IPS-20b (cell line): ENCODE measurements around the gene DOCK8.

ENCODE experiments used
- H3K27ac ChIP-seq: one replicate; pipeline ENCODE4 v1.5.1; 2013; ENCODE audit warnings: low read length
- H3K27me3 ChIP-seq: 2 replicates; pipeline ENCODE4 v1.6.1; 2013; ENCODE audit warnings: mild to moderate bottlenecking, low read length, inconsistent platforms; ENCODE audit not compliant: insufficient read depth
- H3K36me3 ChIP-seq: 2 replicates; pipeline ENCODE4 v1.6.1; 2013; ENCODE audit warnings: low read depth, mild to moderate bottlenecking, inconsistent platforms, low read length, moderate library complexity; ENCODE audit not compliant: insufficient read depth
- H3K4me1 ChIP-seq: 2 replicates; pipeline ENCODE4 v1.6.1; 2013; ENCODE audit warnings: mild to moderate bottlenecking, control low read depth, inconsistent platforms, low read length, moderate library complexity; ENCODE audit not compliant: insufficient read depth
- H3K4me3 ChIP-seq: 2 replicates; pipeline ENCODE4 v1.5.1; 2013; ENCODE audit warnings: mild to moderate bottlenecking, low read length, inconsistent platforms
- H3K9ac ChIP-seq: 2 replicates; pipeline ENCODE4 v1.6.1; 2013; ENCODE audit warnings: low read depth, mild to moderate bottlenecking, inconsistent platforms, low read length, moderate library complexity
- H3K9me3 ChIP-seq: 2 replicates; pipeline ENCODE4 v1.6.1; 2013; ENCODE audit warnings: mild to moderate bottlenecking, low read depth, low read length, inconsistent platforms; ENCODE audit not compliant: insufficient read depth

DOCK8 gene

GRCh38 chr9:441126-441525 lies 226.5 kb downstream of the DOCK8 start:
- no peak overlapping the region for H3K4me3 ChIP-seq
- H3K27ac ChIP-seq, result no peak overlapping the region
- H3K9ac ChIP-seq, result no peak overlapping the region
- 0 out of 2 replicates have a peak, but pooled peaks cover 5% of the 10 kb centered on the region for H3K4me1 ChIP-seq
- H3K36me3 ChIP-seq, result no peaks in the 10 kb centered on the region
- H3K9me3 ChIP-seq, result no peaks in the 10 kb centered on the region; the same call in 1 of the 2 replicates
- H3K27me3 ChIP-seq, result no peaks in the 10 kb centered on the region

DNA sequence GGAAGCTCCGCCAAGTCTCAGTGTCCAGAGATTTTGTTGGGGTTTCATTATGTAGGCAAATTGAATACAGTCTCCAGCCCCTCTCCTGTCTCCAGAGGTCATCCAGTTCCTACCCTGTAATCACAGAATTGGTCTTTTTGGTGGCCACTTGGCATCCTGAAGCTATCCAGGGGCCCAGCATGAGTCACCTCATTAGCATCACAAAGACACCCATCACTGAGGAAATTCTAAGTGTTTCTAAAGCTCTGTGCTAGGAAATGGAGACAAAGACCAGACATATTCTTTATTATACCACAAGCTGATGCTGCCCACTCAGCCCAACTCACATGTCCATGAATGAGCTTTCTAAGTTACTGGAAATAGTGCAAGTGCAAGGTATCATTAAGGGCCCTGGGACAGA lies 229.9 kb downstream of the DOCK8 start:
- no peaks in the 10 kb centered on the region; the same call in 1 of the 2 replicates for H3K9me3 ChIP-seq
- H3K4me1 ChIP-seq, result 0 out of 2 replicates have a peak, but pooled peaks cover 5% of the 10 kb centered on the region
- H3K27me3 ChIP-seq, result no peaks in the 10 kb centered on the region
- H3K9ac ChIP-seq, result no peak overlapping the region
- H3K4me3 ChIP-seq, result no peak overlapping the region
- H3K27ac ChIP-seq, result no peak overlapping the region
- H3K36me3 ChIP-seq, result no peaks in the 10 kb centered on the region

DNA sequence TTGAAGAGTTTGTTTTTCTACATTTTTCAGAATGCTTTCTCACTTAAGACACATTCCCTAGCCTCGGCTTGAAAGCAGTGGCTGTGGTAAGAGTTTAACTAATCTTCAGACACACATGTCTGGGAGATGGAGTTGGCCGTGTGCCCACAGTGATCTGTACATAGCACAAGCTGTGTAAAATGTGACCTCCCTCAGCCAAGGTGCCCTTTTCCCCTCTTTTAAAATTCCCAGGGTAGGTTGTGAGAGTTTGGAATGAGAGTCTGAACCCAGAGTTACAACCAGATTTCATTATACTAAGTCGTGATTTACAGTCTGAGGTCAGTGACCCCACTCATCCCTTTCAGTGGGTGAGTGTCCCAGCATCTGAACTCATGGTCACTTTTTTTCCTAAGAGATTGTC lies 230.4 kb downstream of the DOCK8 start:
- H3K9ac ChIP-seq, result no peak overlapping the region
- H3K4me1 ChIP-seq, result 0 out of 2 replicates have a peak, but pooled peaks cover 5% of the 10 kb centered on the region
- no peak overlapping the region for H3K27ac ChIP-seq
- H3K27me3 ChIP-seq, result no peaks in the 10 kb centered on the region
- H3K36me3 ChIP-seq, result no peaks in the 10 kb centered on the region
- H3K9me3 ChIP-seq, result no peaks in the 10 kb centered on the region; the same call in 1 of the 2 replicates
- no peak overlapping the region for H3K4me3 ChIP-seq

DNA sequence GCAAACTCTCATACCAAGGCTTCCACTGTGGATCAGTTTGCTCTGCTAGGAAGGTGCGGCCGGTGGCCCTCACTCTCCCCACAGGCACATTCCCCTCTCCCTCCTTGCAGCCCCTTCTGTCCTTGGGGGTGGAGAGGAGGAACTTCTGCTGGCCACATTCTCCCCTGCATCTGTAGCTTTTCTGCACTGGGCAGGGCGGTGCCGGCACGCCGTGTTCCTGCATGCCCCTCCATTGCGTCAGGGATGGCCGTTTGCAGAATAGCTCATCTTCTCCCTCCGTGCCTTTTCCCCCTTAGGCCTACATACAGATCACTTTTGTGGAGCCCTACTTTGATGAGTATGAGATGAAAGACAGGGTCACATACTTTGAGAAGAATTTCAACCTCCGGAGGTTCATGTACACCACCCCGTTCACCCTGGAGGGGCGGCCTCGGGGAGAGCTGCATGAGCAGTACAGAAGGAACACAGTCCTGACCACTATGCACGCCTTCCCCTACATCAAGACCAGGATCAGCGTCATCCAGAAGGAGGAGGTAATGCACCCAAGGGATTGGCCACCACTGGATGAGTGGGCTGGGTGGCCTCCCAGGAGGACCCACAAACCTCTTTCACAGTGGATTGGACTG lies 231.5 kb downstream of the DOCK8 start:
- no peaks in the 10 kb centered on the region for H3K27me3 ChIP-seq
- H3K36me3 ChIP-seq, result no peaks in the 10 kb centered on the region
- H3K27ac ChIP-seq, result no peak overlapping the region
- H3K9ac ChIP-seq, result no peak overlapping the region
- H3K9me3 ChIP-seq, result no peaks in the 10 kb centered on the region; the same call in 1 of the 2 replicates
- H3K4me1 ChIP-seq, result 0 out of 2 replicates have a peak, but pooled peaks cover 5% of the 10 kb centered on the region
- H3K4me3 ChIP-seq, result no peak overlapping the region

DNA sequence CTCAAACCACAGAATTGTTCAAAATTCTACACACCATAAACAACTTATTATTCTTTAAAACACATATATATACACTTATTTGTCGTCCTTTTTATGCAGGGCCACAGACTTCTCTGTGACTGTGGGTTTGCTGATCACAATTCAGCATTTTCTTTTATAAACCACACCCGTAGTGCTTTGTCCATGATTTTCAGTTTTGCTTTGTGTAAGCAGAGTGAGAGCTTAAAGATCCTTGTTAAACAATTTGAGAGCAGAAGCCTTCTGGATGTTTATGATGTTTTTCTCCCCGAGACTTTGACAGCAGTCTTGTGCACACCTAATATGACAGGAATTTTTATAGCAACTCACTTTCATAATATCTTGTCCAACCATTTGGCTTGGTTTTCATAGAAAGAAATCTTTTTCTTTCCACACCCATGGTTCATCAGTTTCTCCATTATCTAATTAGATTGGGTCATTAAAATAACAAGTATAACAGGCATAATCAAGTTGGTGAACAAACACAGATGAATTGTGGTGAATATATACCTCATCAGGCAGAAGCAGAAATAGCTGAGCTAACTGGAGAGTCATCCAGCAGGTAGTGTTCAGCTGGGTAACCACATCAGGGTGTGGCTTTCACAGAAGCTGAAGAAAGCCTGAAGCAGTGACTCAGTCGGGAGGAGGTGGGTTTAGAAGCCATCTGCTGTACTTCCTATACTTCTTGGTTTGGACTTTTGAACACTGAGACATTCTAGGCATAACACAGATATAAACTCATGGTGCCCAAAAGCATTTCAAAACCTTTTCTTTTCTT lies 232.8 kb downstream of the DOCK8 start:
- H3K36me3 ChIP-seq, result no peaks in the 10 kb centered on the region
- H3K9ac ChIP-seq, result no peak overlapping the region
- no peaks in the 10 kb centered on the region; the same call in 1 of the 2 replicates for H3K9me3 ChIP-seq
- H3K27me3 ChIP-seq, result no peaks in the 10 kb centered on the region
- H3K4me1 ChIP-seq, result 0 out of 2 replicates have a peak, but pooled peaks cover 5% of the 10 kb centered on the region
- H3K4me3 ChIP-seq, result no peak overlapping the region
- H3K27ac ChIP-seq, result no peak overlapping the region

GRCh38 chr9:450057-450456 lies 235.4 kb downstream of the DOCK8 start:
- Histone ChIP-seq H3K4me1 (0 out of 2 replicates have a peak, but pooled peaks cover under 1% of the 10 kb centered on the region), H3K36me3 (no peaks in the 10 kb centered on the region), H3K4me3 (no peak overlapping the region), H3K9me3 (no peaks in the 10 kb centered on the region), H3K9ac (no peak overlapping the region), H3K27ac (no peak overlapping the region), H3K27me3 (no peaks in the 10 kb centered on the region)

- no peaks in the 10 kb centered on the region for H3K36me3 ChIP-seq
- H3K4me1 ChIP-seq, result no peaks in the 10 kb centered on the region
- H3K9ac ChIP-seq, result no peak overlapping the region
- H3K27me3 ChIP-seq, result no peaks in the 10 kb centered on the region
- no peaks in the 10 kb centered on the region for H3K9me3 ChIP-seq
- H3K4me3 ChIP-seq, result no peak overlapping the region
- H3K27ac ChIP-seq, result no peak overlapping the region
These were observed 235.9 kb downstream of the DOCK8 start for GRCh38 chr9:450561-450960.

DNA sequence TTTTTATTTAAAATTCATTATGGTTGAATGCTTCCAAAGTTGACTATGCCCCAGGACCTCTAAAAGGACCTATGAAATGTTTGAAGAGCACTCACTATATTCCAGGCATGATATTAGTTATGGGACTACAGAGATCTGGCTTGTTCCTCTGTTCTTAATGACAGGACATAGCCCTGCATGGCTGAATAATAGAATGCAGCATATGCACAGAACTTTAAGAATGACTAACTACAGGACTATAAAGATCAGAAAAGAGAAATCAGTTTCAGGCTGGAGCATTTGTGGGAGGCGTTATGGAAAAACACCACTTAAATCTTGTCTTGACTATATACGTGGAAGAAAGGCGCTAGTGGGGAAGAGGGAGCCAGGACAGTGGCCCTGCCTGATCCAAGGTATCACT lies 239.2 kb downstream of the DOCK8 start:
- Histone ChIP-seq H3K9ac (no peak overlapping the region), H3K9me3 (no peaks in the 10 kb centered on the region), H3K36me3 (no peaks in the 10 kb centered on the region), H3K27me3 (no peaks in the 10 kb centered on the region), H3K4me3 (no peak overlapping the region), H3K4me1 (no peaks in the 10 kb centered on the region), H3K27ac (no peak overlapping the region)

GRCh38 chr9:456365-456764 lies 241.7 kb downstream of the DOCK8 start:
- H3K27me3 ChIP-seq, result no peaks in the 10 kb centered on the region
- no peak overlapping the region for H3K27ac ChIP-seq
- no peaks in the 10 kb centered on the region for H3K9me3 ChIP-seq

DNA sequence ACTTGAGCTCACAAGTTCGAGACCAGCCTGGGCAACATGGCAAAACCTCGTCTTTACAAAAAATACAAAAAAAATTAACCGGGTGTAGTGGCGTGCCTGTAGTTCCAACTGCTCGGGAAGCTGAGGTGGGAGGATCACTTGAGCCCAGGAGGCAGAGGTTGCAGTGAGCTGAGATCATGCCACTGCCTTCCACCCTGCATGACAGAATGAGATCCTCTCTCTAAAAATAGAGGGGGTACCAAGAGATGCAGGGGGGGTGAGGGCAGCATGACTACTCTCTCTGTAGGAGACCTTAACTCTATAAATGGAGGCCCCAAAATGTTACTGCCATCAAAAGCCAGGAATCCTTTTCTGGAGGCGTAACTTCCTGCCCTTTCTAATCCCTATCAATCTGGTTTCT lies 243.9 kb downstream of the DOCK8 start:
- H3K36me3 ChIP-seq, result no peaks in the 10 kb centered on the region
- H3K27me3 ChIP-seq, result no peaks in the 10 kb centered on the region
- no peak overlapping the region for H3K27ac ChIP-seq
- H3K4me1 ChIP-seq, result peaks cover 3% of the 10 kb centered on the region; the same call in 1 of the 2 replicates
- no peak overlapping the region for H3K9ac ChIP-seq
- H3K9me3 ChIP-seq, result no peaks in the 10 kb centered on the region
- no peak overlapping the region for H3K4me3 ChIP-seq

More at GRCh38 chr9:456365-456764, 241.7 kb downstream of the DOCK8 start:
- Histone ChIP-seq H3K4me3 (no peak overlapping the region), H3K4me1 (peaks cover 3% of the 10 kb centered on the region; the same call in 1 of the 2 replicates), H3K36me3 (no peaks in the 10 kb centered on the region), H3K9ac (no peak overlapping the region)

DNA sequence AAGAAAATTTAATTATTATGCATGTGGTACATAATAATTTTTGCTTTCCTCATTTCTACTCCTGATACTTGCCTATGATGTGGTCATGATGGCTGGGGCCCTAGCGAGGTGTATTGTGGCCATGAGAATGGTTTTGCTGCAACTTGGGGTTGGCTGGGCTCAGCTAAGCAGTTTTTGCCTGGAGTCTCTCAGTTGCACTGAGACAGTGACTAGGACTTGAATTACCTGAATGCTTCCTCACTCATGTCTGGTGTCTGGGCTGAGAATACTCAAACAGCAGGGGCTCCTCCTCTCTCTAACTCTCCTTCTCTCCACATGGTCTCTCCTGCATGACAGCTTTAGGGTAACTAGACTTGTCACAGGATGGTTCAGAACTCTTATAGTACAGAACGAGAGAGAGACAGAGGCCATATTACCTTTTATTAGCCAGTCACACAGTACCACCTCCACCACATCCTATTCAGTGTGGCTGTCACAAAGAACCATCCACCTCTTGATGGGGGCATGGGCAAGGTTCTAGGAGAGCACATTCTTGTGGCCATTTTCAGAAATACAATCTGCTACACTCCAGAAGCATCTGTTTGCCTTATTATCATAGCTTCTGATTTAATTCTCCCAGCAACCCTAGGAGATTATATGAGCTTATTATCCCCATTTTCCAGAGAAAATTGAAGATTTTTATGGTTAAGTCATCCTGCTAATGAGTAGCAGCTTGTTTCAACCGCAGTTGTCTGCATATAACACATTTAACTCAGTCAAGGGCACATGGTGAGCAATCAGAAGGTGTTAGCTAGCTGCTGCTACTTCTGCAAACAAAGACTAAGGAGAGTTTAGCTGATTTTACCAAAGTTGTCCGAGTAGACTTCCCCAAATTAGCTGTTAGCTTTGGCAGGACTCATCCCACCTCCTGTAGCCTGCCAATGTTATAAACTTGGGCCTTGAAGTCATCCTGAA lies 245.1 kb downstream of the DOCK8 start:
- Histone ChIP-seq H3K4me1 (peaks cover 3% of the 10 kb centered on the region; the same call in 1 of the 2 replicates), H3K27ac (no peak overlapping the region), H3K4me3 (no peak overlapping the region), H3K36me3 (no peaks in the 10 kb centered on the region), H3K9ac (no peak overlapping the region), H3K27me3 (no peaks in the 10 kb centered on the region), H3K9me3 (no peaks in the 10 kb centered on the region)
